ENCODE results near the gene EGFL7. TPM values are rescaled to one million over a fixed set of nuclear protein-coding genes. Genes with fewer than 3 reads are reported as not detected.
"Not testable (repeated sequence)": the region's sequence is repeated elsewhere in the genome, so short reads cannot be mapped to it uniquely, and the experiment has no call there.

The EGFL7 gene
- total RNA-seq, 4 donors from 2014 or later, result 38.4 to 143 (median 81.6) TPM

- Histone ChIP-seq H3K36me3 (no peaks in the 10 kb centered on the region), H3K27ac (no peak overlapping the region), H3K27me3 (no peaks in the 10 kb centered on the region), H3K4me1 (peaks cover 4 to 5% of the 10 kb centered on the region in 2 donors), H3K9me3 (no peaks in the 10 kb centered on the region), H3K4me3 (replicated peaks in 1 of 3) (no peak overlapping the region)
- 93 to 95% methylated on average over 3 to 7 of the region's 7 CpGs for WGBS, 2 donors
- TF ChIP-seq, protein P1, sequence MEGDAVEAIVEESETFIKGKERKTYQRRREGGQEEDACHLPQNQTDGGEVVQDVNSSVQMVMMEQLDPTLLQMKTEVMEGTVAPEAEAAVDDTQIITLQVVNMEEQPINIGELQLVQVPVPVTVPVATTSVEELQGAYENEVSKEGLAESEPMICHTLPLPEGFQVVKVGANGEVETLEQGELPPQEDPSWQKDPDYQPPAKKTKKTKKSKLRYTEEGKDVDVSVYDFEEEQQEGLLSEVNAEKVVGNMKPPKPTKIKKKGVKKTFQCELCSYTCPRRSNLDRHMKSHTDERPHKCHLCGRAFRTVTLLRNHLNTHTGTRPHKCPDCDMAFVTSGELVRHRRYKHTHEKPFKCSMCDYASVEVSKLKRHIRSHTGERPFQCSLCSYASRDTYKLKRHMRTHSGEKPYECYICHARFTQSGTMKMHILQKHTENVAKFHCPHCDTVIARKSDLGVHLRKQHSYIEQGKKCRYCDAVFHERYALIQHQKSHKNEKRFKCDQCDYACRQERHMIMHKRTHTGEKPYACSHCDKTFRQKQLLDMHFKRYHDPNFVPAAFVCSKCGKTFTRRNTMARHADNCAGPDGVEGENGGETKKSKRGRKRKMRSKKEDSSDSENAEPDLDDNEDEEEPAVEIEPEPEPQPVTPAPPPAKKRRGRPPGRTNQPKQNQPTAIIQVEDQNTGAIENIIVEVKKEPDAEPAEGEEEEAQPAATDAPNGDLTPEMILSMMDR (IDR thresholded peaks at IDR 0.05), result no peak
- TF ChIP-seq POLR2A (IDR thresholded peaks at IDR 0.05), result no peak
- intact Hi-C loops (cut with DNase I), result no loop called here
- DNase-seq, result no peak
Observed at GRCh38 chr9:136707011-136707410, 44.3 kb downstream of the EGFL7 start.

- TF ChIP-seq POLR2A (IDR thresholded peaks at IDR 0.05), result no peak
- TF ChIP-seq, protein P1 (IDR thresholded peaks at IDR 0.05), result no peak
- no peaks in the 10 kb centered on the region for H3K9me3 ChIP-seq
- no peaks in the 10 kb centered on the region for H3K36me3 ChIP-seq
- 82 to 85% methylated on average over 19 to 22 of the region's 22 CpGs for whole genome bisulfite sequencing, 2 donors
- intact Hi-C loops (cut with DNase I), result no loop called here
- no peak for DNase-seq
- no peak overlapping the region for H3K4me3 ChIP-seq (replicated peaks in 1 of 3)
- no peak overlapping the region for H3K27ac ChIP-seq
- H3K27me3 ChIP-seq, result no peaks in the 10 kb centered on the region
- peaks cover 5 to 10% of the 10 kb centered on the region in 2 donors for H3K4me1 ChIP-seq
Observed at GRCh38 chr9:136707849-136708517, 45.3 kb downstream of the EGFL7 start.

DNA sequence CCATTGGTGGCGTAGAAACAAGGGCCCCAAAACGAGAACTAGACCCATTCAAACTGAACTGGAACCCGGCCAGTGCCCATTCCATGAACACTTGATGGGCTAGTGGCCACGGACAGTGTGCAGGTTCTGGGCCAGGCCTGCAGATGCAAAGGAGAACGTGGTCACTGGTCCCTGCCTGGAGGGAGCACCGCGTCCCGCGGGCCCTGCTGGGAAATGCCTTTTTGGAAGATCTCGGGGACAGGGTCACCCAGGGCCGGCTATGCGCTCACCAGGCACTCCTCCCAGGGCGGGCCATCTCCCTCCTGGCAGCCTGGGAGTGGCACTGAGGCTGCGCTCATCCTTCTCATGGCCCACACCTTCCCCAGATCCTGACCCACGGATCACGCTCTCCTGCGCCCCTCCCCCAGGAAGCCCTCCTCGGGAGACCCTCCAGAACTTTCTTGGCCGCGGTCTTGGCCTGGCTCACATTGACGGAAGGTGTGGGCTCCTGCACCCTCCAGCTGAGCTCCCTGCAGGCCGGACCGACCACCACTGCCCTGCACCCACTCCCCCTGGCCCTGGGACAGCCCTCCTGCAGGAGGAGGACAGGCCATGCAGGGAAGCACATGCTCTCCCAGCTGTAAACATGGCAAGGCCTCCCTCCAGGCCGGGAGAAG is 46.9 kb downstream of the EGFL7 start:
- H3K4me3 ChIP-seq (replicated peaks in 1 of 3), result no peak overlapping the region
- H3K27me3 ChIP-seq, result no peaks in the 10 kb centered on the region
- no peak for DNase-seq
- peaks cover 12 to 26% of the 10 kb centered on the region in 2 donors for H3K4me1 ChIP-seq
- intact Hi-C loops (cut with DNase I), result no loop called here
- H3K9me3 ChIP-seq, result no peaks in the 10 kb centered on the region
- no peak overlapping the region for H3K27ac ChIP-seq
- no peaks in the 10 kb centered on the region for H3K36me3 ChIP-seq
- WGBS, 2 donors, result 92 to 94% methylated on average over 16 to 24 of the region's 24 CpGs
- TF ChIP-seq, protein P1 (IDR thresholded peaks at IDR 0.05), result no peak

DNA sequence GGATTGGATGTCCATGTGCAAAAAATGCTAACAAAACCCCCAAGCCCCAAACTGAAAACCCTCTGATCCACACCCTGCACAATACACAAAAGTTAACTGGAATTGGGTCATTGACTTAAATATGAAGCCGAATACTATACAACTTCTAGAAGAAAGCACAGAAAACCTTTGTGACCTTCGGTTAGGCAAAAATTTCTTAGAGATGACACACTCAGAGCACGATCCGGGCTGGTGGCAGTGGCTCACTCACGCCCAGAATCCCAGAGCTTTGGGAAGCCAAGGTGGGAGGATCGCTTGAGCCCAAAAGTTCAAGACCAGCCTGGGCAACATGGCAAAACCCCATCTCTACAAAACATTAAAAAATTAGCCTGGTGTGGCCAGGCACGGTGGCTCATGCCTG is 47.8 kb downstream of the EGFL7 start:
- Histone ChIP-seq H3K27me3 (no peaks in the 10 kb centered on the region), H3K4me3 (replicated peaks in 1 of 3) (no peak overlapping the region), H3K9me3 (no peaks in the 10 kb centered on the region), H3K27ac (peak overlapping the region in 1 of 3 donors; percentile 10), H3K4me1 (peaks cover 12 to 33% of the 10 kb centered on the region in 2 donors), H3K36me3 (no peaks in the 10 kb centered on the region)
- 85 to 92% methylated on average over 7 of the region's 7 CpGs for whole genome bisulfite sequencing, 2 donors
- intact Hi-C loops (cut with DNase I), result no loop called here
- TF ChIP-seq, protein P1 (IDR thresholded peaks at IDR 0.05), result no peak
- TF ChIP-seq POLR2A (IDR thresholded peaks at IDR 0.05), result no peak
- DNase-seq, result no peak

DNA sequence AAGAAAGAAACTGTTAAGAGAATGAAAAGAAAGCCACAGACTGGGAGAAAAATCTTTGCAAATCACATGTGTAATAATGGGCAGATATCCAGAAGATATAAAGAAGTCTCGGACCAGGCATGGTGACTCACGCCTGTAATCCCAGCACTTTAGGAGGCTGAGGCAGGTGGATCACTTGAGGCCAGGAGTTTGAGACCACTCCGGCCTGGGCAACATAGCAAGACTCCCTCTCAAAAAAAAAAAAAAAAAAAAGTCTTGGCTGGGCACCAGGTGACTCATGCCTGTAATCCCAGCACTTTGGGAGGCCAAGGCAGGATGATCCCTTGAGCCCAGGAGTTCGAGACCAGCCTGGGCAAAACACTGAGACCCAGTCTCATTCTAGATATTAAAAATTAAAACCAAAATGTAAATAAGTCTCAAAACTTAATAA is 48.5 kb downstream of the EGFL7 start:
- H3K36me3 ChIP-seq; H3K9me3 ChIP-seq; H3K4me3 ChIP-seq (replicated peaks in 1 of 3); H3K27me3 ChIP-seq; DNase-seq; intact Hi-C loops (cut with DNase I); H3K27ac ChIP-seq: not testable (repeated sequence)
- 48 to 54% methylated on average over 4 of the region's 4 CpGs for whole genome bisulfite sequencing, 2 donors
- H3K4me1 ChIP-seq, result peaks cover 12 to 33% of the 10 kb centered on the region in 2 donors
